Mesothelial cell of epicardium (in vitro differentiated cells): ENCODE data around the gene MYO9B. TPM values are rescaled to one million over a fixed set of nuclear protein-coding genes. Genes with fewer than 3 reads are reported as not detected.

Source experiments
- DNase-seq, 2 experiments: peaks; one replicate each; pipeline ENCODE4 v3.0.0; 2021; ENCODE audit warnings: low spot score in 2 of 2; ENCODE audit not compliant: unreplicated experiment in 2 of 2
- H3K27ac Mint-ChIP-seq: 2 replicates; pipeline ENCODE4 v1.8.0; 2021; ENCODE audit warnings: mixed read lengths
- H3K27me3 Mint-ChIP-seq: 2 replicates; pipeline ENCODE4 v1.8.0; 2021; ENCODE audit warnings: low read depth, mixed read lengths
- H3K36me3 Mint-ChIP-seq: 2 replicates; pipeline ENCODE4 v1.8.0; 2021; ENCODE audit warnings: mixed read lengths
- H3K4me1 Mint-ChIP-seq: 2 replicates; pipeline ENCODE4 v1.8.0; 2021; ENCODE audit warnings: mixed read lengths
- H3K4me3 Mint-ChIP-seq: 2 replicates; pipeline ENCODE4 v1.8.0; 2021; ENCODE audit warnings: mild to moderate bottlenecking, moderate library complexity, mixed read lengths
- H3K9me3 Mint-ChIP-seq: 2 replicates; pipeline ENCODE4 v1.8.0; 2021; ENCODE audit warnings: mixed read lengths
- CTCF ChIP-seq: fragments of 200-600 bp; sonication (generic); IDR thresholded peaks from one replicate; pipeline ENCODE4 v1.5.0; 2021; ENCODE audit warnings: antibody characterized with exemption; ENCODE audit not compliant: unreplicated experiment
- total RNA-seq: library from RNA; stranded (reverse); gene quantifications from 3 replicates; pipeline ENCODE4 v1.2.1, GENCODE V29; 2021

Gene MYO9B
- total RNA-seq, 1 donor from 2014 or later: 90.8 TPM

GRCh38 chr19:17235300-17235970 is 159.9 kb downstream of the MYO9B start:
- Mint-ChIP-seq H3K4me3 (peak overlapping the region; percentile 56), H3K27me3 (no peaks in the 10 kb centered on the region), H3K36me3 (peaks cover 14% of the 10 kb centered on the region), H3K4me1 (peaks cover 11% of the 10 kb centered on the region), H3K9me3 (no peaks in the 10 kb centered on the region), H3K27ac (no peak overlapping the region)
- DNase-seq: peak; percentile 68 to 80
- TF ChIP-seq CTCF: no peak

GRCh38 chr19:17235971-17236777 is 160.6 kb downstream of the MYO9B start:
- no peak for TF ChIP-seq CTCF
- H3K4me1 Mint-ChIP-seq: peaks cover 17% of the 10 kb centered on the region
- peaks cover 14% of the 10 kb centered on the region for H3K36me3 Mint-ChIP-seq
- no peaks in the 10 kb centered on the region for H3K27me3 Mint-ChIP-seq
- H3K27ac Mint-ChIP-seq: no peak overlapping the region
- no peak for DNase-seq
- H3K9me3 Mint-ChIP-seq: no peaks in the 10 kb centered on the region
- peak overlapping the region; percentile 24 for H3K4me3 Mint-ChIP-seq

DNA sequence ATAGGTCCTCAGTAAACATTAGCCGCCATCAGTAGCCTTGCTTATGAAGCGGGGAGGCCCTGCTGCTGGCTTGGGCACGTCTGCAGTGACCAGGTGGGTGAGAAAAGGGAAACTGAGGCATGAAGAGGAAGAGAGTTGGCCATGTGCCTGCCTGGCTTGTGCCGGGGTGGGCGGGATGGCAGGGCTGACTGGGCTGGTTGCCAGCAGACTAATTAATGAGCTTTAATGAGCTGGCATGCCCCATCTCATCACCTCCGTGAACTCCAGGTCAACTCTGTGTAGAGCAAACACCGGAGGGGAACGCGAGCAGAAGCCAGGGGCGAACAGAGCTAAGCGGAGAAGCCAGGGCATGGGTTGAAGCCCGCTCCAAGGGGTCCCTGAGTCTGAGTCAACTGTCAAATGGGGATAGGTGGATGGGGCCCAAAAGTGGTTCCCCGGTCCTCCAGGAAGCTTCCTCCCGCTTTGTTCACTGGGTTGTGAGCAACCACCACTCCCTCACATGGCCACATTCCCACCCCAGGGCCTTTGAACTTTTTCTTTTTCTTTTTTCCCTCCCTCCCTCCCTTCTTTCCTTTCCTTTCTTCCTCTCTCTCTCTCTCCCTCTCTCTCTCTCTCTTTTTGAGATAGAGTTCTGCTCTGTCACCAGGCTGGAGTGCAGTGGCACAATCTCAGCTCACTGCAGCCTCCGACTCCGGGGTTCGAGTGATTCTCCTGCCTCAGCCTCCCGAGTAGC is 161.4 kb downstream of the MYO9B start:
- H3K27me3 Mint-ChIP-seq: no peaks in the 10 kb centered on the region
- no peaks in the 10 kb centered on the region for H3K9me3 Mint-ChIP-seq
- peak overlapping the region; percentile 34 for H3K4me3 Mint-ChIP-seq
- TF ChIP-seq CTCF: no peak
- no peak overlapping the region for H3K27ac Mint-ChIP-seq
- DNase-seq: no peak
- H3K4me1 Mint-ChIP-seq: peaks cover 21% of the 10 kb centered on the region
- H3K36me3 Mint-ChIP-seq: peaks cover 11% of the 10 kb centered on the region

DNA sequence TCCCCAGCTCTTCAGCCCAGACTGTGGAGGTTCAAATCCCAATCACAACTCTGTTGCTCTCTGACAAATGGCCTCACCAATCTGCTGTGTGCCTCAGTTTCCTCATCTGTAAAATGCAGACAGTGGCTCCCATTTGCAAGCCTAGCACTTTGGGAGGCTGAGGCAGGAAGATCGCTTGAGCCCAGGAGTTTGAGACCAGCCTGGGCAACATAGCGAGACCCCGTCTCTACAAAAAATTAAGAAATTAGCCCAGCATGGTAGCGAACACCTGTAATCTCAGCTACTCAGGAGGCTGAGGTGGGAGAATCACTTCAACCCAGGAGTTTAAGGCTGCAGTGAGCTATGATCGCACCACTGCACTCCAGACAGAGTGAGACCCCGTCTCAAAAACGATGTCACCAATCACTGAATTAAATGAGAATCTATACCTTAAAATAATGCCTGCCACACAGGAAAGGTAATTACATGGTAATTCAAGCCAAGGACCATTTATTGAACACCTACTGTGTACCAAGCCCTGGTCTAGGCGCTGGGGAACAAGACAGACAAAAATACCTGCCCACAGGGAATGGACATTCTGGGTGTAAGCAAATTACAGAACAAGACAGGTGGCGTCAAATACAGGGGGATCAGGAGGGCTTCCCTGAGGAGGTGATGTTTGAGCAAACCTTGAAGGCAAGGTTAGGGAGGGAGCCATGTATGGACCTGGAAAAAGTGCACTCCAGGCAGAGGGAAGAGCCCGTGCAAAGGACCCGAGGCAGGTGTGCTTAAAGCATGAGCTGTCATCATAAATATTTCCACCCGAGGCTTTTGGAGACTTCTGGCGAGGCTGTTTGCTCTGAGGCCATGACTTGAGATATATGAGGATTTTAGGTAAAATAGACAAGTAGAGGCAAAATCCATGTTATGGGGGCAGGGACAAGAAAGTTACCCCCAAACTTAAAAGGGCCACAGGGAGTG is 162.4 kb downstream of the MYO9B start:
- Mint-ChIP-seq H3K27me3 (no peaks in the 10 kb centered on the region), H3K36me3 (peaks cover 7% of the 10 kb centered on the region), H3K9me3 (no peaks in the 10 kb centered on the region), H3K4me3 (no peak overlapping the region), H3K4me1 (peaks cover 27% of the 10 kb centered on the region), H3K27ac (no peak overlapping the region)
- DNase-seq: no peak
- no peak for TF ChIP-seq CTCF
